ENCODE results near the gene WNT9A. TPM values are rescaled to one million over a fixed set of nuclear protein-coding genes. Genes with fewer than 3 reads are reported as not detected.

WNT9A gene
- total and polyA plus RNA-seq, 4 donors: 2.6 to 8.6 (median 4.9) TPM

- no peak for ATAC-seq (ENCODE audit: insufficient read depth, low FRiP score)
- no peaks in the 10 kb centered on the region for H3K27me3 ChIP-seq (ENCODE audit: control insufficient read depth in 3 of 3, insufficient read depth in 3 of 3, low read length in 2 of 3)
- no peak overlapping the region for H3K4me3 ChIP-seq
- H3K27ac ChIP-seq (ENCODE audit: low read depth in 1 of 2, low read length in 1 of 2): no peak overlapping the region
- TF ChIP-seq CTCF (IDR thresholded peaks at IDR 0.05; ENCODE audit: control extremely low read depth, extremely low read depth): no peak
- H3K4me1 ChIP-seq (ENCODE audit: control insufficient read depth in 5 of 5, insufficient read depth in 5 of 5, low read length in 5 of 5): peaks cover 0 to 24% (median 7%) of the 10 kb centered on the region in 5 donors
- WGBS, 2 donors: 87% methylated on average over 14 to 15 of the region's 15 CpGs
- peak in 1 of 3 donors; percentile 37 for DNase-seq
- no peaks in the 10 kb centered on the region for H3K9me3 ChIP-seq (ENCODE audit: control insufficient read depth in 4 of 4, insufficient read depth in 3 of 4, low read length in 3 of 4)
- H3K36me3 ChIP-seq (ENCODE audit: control insufficient read depth in 4 of 4, insufficient read depth in 4 of 4, low read length in 4 of 4): no peaks in the 10 kb centered on the region
- no peak overlapping the region for H3K9ac ChIP-seq (ENCODE audit: insufficient read depth in 1 of 2, low read length in 2 of 2)
Measured at GRCh38 chr1:227942021-227942715, 5.6 kb downstream of the WNT9A start.

GRCh38 chr1:227941509-227942020 lies 6.2 kb downstream of the WNT9A start:
- H3K27ac ChIP-seq (ENCODE audit: low read depth in 1 of 2, low read length in 1 of 2): no peak overlapping the region
- H3K4me1 ChIP-seq (ENCODE audit: control insufficient read depth in 5 of 5, insufficient read depth in 5 of 5, low read length in 5 of 5): peaks cover 0 to 19% (median 3%) of the 10 kb centered on the region in 5 donors
- no peaks in the 10 kb centered on the region for H3K36me3 ChIP-seq (ENCODE audit: control insufficient read depth in 4 of 4, insufficient read depth in 4 of 4, low read length in 4 of 4)
- H3K9ac ChIP-seq (ENCODE audit: insufficient read depth in 1 of 2, low read length in 2 of 2): no peak overlapping the region
- TF ChIP-seq CTCF (IDR thresholded peaks at IDR 0.05; ENCODE audit: control extremely low read depth, extremely low read depth): no peak
- no peaks in the 10 kb centered on the region for H3K27me3 ChIP-seq (ENCODE audit: control insufficient read depth in 3 of 3, insufficient read depth in 3 of 3, low read length in 2 of 3)
- WGBS, 2 donors: 90 to 96% methylated on average over 15 of the region's 15 CpGs
- ATAC-seq (ENCODE audit: insufficient read depth, low FRiP score): no peak
- no peak overlapping the region for H3K4me3 ChIP-seq
- no peaks in the 10 kb centered on the region for H3K9me3 ChIP-seq (ENCODE audit: control insufficient read depth in 4 of 4, insufficient read depth in 3 of 4, low read length in 3 of 4)
- DNase-seq: peak in 1 of 3 donors; percentile 14

- H3K9me3 ChIP-seq (ENCODE audit: control insufficient read depth in 4 of 4, insufficient read depth in 3 of 4, low read length in 3 of 4): no peaks in the 10 kb centered on the region
- H3K9ac ChIP-seq (ENCODE audit: insufficient read depth in 1 of 2, low read length in 2 of 2): no peak overlapping the region
- H3K36me3 ChIP-seq (ENCODE audit: control insufficient read depth in 4 of 4, insufficient read depth in 4 of 4, low read length in 4 of 4): no peaks in the 10 kb centered on the region
- DNase-seq (peak in 1 of 3 donors; percentile 10), ATAC-seq (ENCODE audit: insufficient read depth, low FRiP score) (no peak)
- no peaks in the 10 kb centered on the region for H3K27me3 ChIP-seq (ENCODE audit: control insufficient read depth in 3 of 3, insufficient read depth in 3 of 3, low read length in 2 of 3)
- 92 to 93% methylated on average over 17 of the region's 17 CpGs for WGBS, 2 donors
- H3K4me3 ChIP-seq: no peak overlapping the region
- H3K4me1 ChIP-seq (ENCODE audit: control insufficient read depth in 5 of 5, insufficient read depth in 5 of 5, low read length in 5 of 5): peaks cover 0 to 12% (median 0%) of the 10 kb centered on the region in 5 donors
- TF ChIP-seq CTCF (IDR thresholded peaks at IDR 0.05; ENCODE audit: control extremely low read depth, extremely low read depth): no peak
- no peak overlapping the region for H3K27ac ChIP-seq (ENCODE audit: low read depth in 1 of 2, low read length in 1 of 2)
Measured at GRCh38 chr1:227940791-227941241, 6.9 kb downstream of the WNT9A start.

All from lung (tissue), 12 donors.